Testis (tissue), 3 donors: ENCODE data around the gene FRMD3. TPM values are rescaled to one million over a fixed set of nuclear protein-coding genes. Genes with fewer than 3 reads are reported as not detected.
A peak's percentile ranks its signal among the peaks of the same experiment; 100 is the strongest.

Source experiments
- DNase-seq: peaks from one replicate; pipeline ENCODE4 v3.0.0-alpha.2; 2019
- H3K27ac ChIP-seq, 2 donors: fragments of 200-600 bp; sonication (generic); one replicate each; pipeline ENCODE4 v1.5.1; 2019
- H3K27me3 ChIP-seq: fragments of 200-600 bp; sonication (generic); one replicate; pipeline ENCODE4 v1.5.1; 2019
- H3K36me3 ChIP-seq: fragments of 200-600 bp; sonication (generic); one replicate; pipeline ENCODE4 v1.5.1; 2017; ENCODE audit warnings: low read depth; ENCODE audit errors: missing control alignments
- H3K4me1 ChIP-seq: fragments of 200-600 bp; sonication (generic); one replicate; pipeline ENCODE4 v1.5.1; 2019
- H3K4me3 ChIP-seq, 2 donors: fragments of 200-600 bp; sonication (generic); one replicate each; pipeline ENCODE4 v1.5.1; 2017 to 2019
- H3K9me3 ChIP-seq: fragments of 200-600 bp; sonication (generic); one replicate; pipeline ENCODE4 v1.5.1; 2017
- CTCF ChIP-seq, 3 experiments: fragments of 450-650 bp in 2 of 3; fragments of 200-600 bp in 1 of 3; sonication (generic) in 1 of 3; IDR thresholded peaks; one replicate each; pipeline ENCODE4 v1.5.1; 2016 to 2019; ENCODE audit warnings: antibody characterized with exemption in 3 of 3, mild to moderate bottlenecking in 2 of 3, moderate library complexity in 1 of 3
- POLR2A ChIP-seq: fragments of 450-650 bp; IDR thresholded peaks from one replicate; pipeline ENCODE4 v1.6.1; 2017; ENCODE audit warnings: antibody characterized with exemption, mild to moderate bottlenecking, moderate library complexity
- WGBS, 2 donors: methylation state at CpG; one replicate each; pipeline ENCODE4 v1.1.5; 2018; 5-methylcytosine and 5-hydroxymethylcytosine counted together
- intact Hi-C: fragments of 100-400 bp; cut with DNase I; formaldehyde crosslinking; loops from one replicate; pipeline ENCODE4 v1.15.1; 2023; ENCODE audit warnings: low total_unique reads
- polyA plus RNA-seq: library from polyadenylated mRNA; stranded (reverse); fragments of 350-450 nt; fragmentation: Illumina TruSeq; extraction: RNeasy Lipid Tissue Mini Kit (QIAGEN cat#74804); gene quantifications from one replicate; pipeline ENCODE4 v1.2.3, GENCODE V29; 2014; ENCODE audit warnings: low read depth, low replicate concordance; ENCODE audit not compliant: insufficient read depth
- total RNA-seq, 2 donors: library from RNA; depleted of rRNA; stranded (reverse); fragments of >200 nt; gene quantifications; one replicate each; pipeline ENCODE4 v1.2.3, GENCODE V29; 2016

FRMD3 gene
- total and polyA plus RNA-seq, 3 donors from 2014 or later, result 5.5 to 16.2 (median 12.5) TPM

GRCh38 chr9:83511051-83511450, 27.1 kb downstream of the FRMD3 start:
- H3K4me1 ChIP-seq, result no peaks in the 10 kb centered on the region
- H3K27me3 ChIP-seq, result no peaks in the 10 kb centered on the region
- TF ChIP-seq CTCF (IDR thresholded peaks at IDR 0.05) (no peak), POLR2A (no peak)
- H3K4me3 ChIP-seq, result no peak overlapping the region
- intact Hi-C loops, result no loop called here
- DNase-seq, result no peak
- no peaks in the 10 kb centered on the region for H3K9me3 ChIP-seq
- WGBS, 2 donors, result 75% methylated on average over 1 of the region's 1 CpG
- no peak overlapping the region for H3K27ac ChIP-seq
- no peaks in the 10 kb centered on the region for H3K36me3 ChIP-seq

- Histone ChIP-seq H3K4me3 (no peak overlapping the region), H3K9me3 (no peaks in the 10 kb centered on the region), H3K27me3 (no peaks in the 10 kb centered on the region), H3K36me3 (no peaks in the 10 kb centered on the region), H3K4me1 (peaks cover under 1% of the 10 kb centered on the region), H3K27ac (no peak overlapping the region)
- no peak for TF ChIP-seq CTCF (IDR thresholded peaks at IDR 0.05)
- no peak for TF ChIP-seq POLR2A
- intact Hi-C loops, result no loop called here
- no peak for DNase-seq
- WGBS, 2 donors, result 41 to 45% methylated on average over 8 of the region's 8 CpGs
Measured at GRCh38 chr9:83509402-83509801, 28.8 kb downstream of the FRMD3 start.

GRCh38 chr9:83508067-83508466, 30.1 kb downstream of the FRMD3 start:
- Histone ChIP-seq H3K27ac (no peak overlapping the region), H3K4me3 (no peak overlapping the region), H3K27me3 (no peaks in the 10 kb centered on the region), H3K4me1 (peaks cover 5% of the 10 kb centered on the region), H3K9me3 (no peaks in the 10 kb centered on the region), H3K36me3 (no peaks in the 10 kb centered on the region)
- WGBS, 2 donors, result 87 to 91% methylated on average over 4 of the region's 4 CpGs
- intact Hi-C loops, result no loop called here
- TF ChIP-seq POLR2A, result no peak
- no peak for DNase-seq

GRCh38 chr9:83505282-83505681, 32.9 kb downstream of the FRMD3 start:
- intact Hi-C loops, result no loop called here
- 74 to 81% methylated on average over 4 of the region's 4 CpGs for WGBS, 2 donors

GRCh38 chr9:83503866-83504265, 34.3 kb downstream of the FRMD3 start:
- DNase-seq, result peak; percentile 18

More at GRCh38 chr9:83505282-83505681, 32.9 kb downstream of the FRMD3 start:
- TF ChIP-seq CTCF (IDR thresholded peaks at IDR 0.05) (no peak), POLR2A (no peak)
- no peaks in the 10 kb centered on the region for H3K36me3 ChIP-seq
- no peak for DNase-seq
- H3K27ac ChIP-seq, result no peak overlapping the region
- H3K9me3 ChIP-seq, result no peaks in the 10 kb centered on the region
- H3K4me3 ChIP-seq, result no peak overlapping the region
- no peaks in the 10 kb centered on the region for H3K27me3 ChIP-seq
- H3K4me1 ChIP-seq, result peaks cover 5% of the 10 kb centered on the region

More at GRCh38 chr9:83503866-83504265, 34.3 kb downstream of the FRMD3 start:
- Histone ChIP-seq H3K36me3 (no peaks in the 10 kb centered on the region), H3K27ac (no peak overlapping the region), H3K27me3 (no peaks in the 10 kb centered on the region), H3K4me1 (peaks cover 5% of the 10 kb centered on the region), H3K4me3 (no peak overlapping the region), H3K9me3 (no peaks in the 10 kb centered on the region)
- no peak for TF ChIP-seq CTCF (IDR thresholded peaks at IDR 0.05)
- TF ChIP-seq POLR2A, result no peak
- intact Hi-C loops, result no loop called here
- WGBS, 2 donors, result 35 to 52% methylated on average over 5 to 6 of the region's 6 CpGs
